HepG2 (cell line): ENCODE results near the gene DAB2. TPM values are rescaled to one million over a fixed set of nuclear protein-coding genes. Genes with fewer than 3 reads are reported as not detected.

Experiments
- ATAC-seq: fragments of 200-7000 bp; cut with Tn5 transposase; 3 replicates; pipeline ENCODE4 v1.9.1; 2020; ENCODE audit warnings: mild to moderate bottlenecking, moderate library complexity
- BruUV-seq: library from RNA; stranded (reverse); fragments of 400-500 nt; replicated peaks from 2 replicates; lab custom pipeline; 2021; lab: Mats Ljungman, UMichigan
- CTCF ChIA-PET: fragments of 300-600 bp; formaldehyde crosslinking; extraction: SDS; loops from one replicate; lab custom pipeline; 2021; ENCODE audit warnings: low total read pairs, inconsistent platforms, low intra/inter-chr PET ratio; lab: Yijun Ruan, JAX
- POLR2A ChIA-PET: fragments of 350-600 bp; sonication (Branson Sonifier 250); formaldehyde crosslinking; loops from one replicate; lab custom pipeline; 2020; ENCODE audit warnings: antibody characterized with exemption, inconsistent platforms; lab: Yijun Ruan, JAX
- DNase-seq: peaks from one replicate; pipeline ENCODE4 v3.0.0-alpha.2; 2015; ENCODE audit warnings: low spot score
- FAIRE-seq: peaks from 3 replicates; lab custom pipeline; 2011; peaks lifted over from hg19 to GRCh38; lab: Jason Lieb, UNC
- H2AFZ ChIP-seq: one replicate; pipeline ENCODE4 v1.6.1; 2011; ENCODE audit warnings: low read length, inconsistent platforms
- H3K27ac ChIP-seq: fragments of 300-600 bp; 3 replicates; pipeline ENCODE4 v1.8.0; 2011; ENCODE audit warnings: mixed run types, mild to moderate bottlenecking, mixed read lengths, low read length, inconsistent platforms; ENCODE audit not compliant: insufficient read depth; ENCODE audit errors: extremely low read length
- H3K27me3 ChIP-seq, 2 experiments: fragments of 200-600 bp in 1 of 2; 2 replicates in 1 of 2; 3 replicates in 1 of 2; pipeline versions ENCODE4 v1.6.0 to v1.8.0; 2011; ENCODE audit warnings: low read length in 2 of 2, mild to moderate bottlenecking in 2 of 2, moderate library complexity in 2 of 2, inconsistent platforms in 1 of 2; ENCODE audit not compliant: insufficient read depth in 2 of 2, control insufficient read depth in 1 of 2
- H3K36me3 ChIP-seq, 2 experiments: fragments of 200-600 bp in 1 of 2; replicated peaks in 1 of 2; 2 replicates in 1 of 2; 3 replicates in 1 of 2; pipeline versions ENCODE4 v1.5.1 to v1.8.0; 2011; ENCODE audit warnings: low read length in 2 of 2, inconsistent platforms in 1 of 2; ENCODE audit not compliant: insufficient read depth in 2 of 2, control insufficient read depth in 1 of 2
- H3K4me1 ChIP-seq: 2 replicates; pipeline ENCODE4 v1.5.1; 2012; ENCODE audit warnings: low read length, inconsistent platforms; ENCODE audit not compliant: insufficient read depth
- H3K4me2 ChIP-seq: 2 replicates; pipeline ENCODE4 v1.6.0; 2011; ENCODE audit warnings: low read depth, low read length, inconsistent platforms
- H3K4me3 ChIP-seq, 3 experiments: fragments of 200-600 bp in 1 of 3; sonication (generic), shearing (Covaris generic) in 1 of 3; replicated peaks in 1 of 3; 2 replicates each; pipeline ENCODE4 v1.5.1; 2011 to 2016; ENCODE audit warnings: low read length in 3 of 3, inconsistent platforms in 2 of 3, low read depth in 2 of 3, mild to moderate bottlenecking in 2 of 3, control low read depth in 1 of 3, mixed read lengths in 1 of 3; ENCODE audit not compliant: insufficient read depth in 1 of 3
- H3K79me2 ChIP-seq: one replicate; pipeline ENCODE4 v1.6.1; 2011; ENCODE audit warnings: low read length, inconsistent platforms; ENCODE audit not compliant: insufficient read depth
- H3K9ac ChIP-seq: 2 replicates; pipeline ENCODE4 v1.6.0; 2011; ENCODE audit warnings: mild to moderate bottlenecking, low read depth, low read length, inconsistent platforms; ENCODE audit not compliant: insufficient read depth
- H3K9me3 ChIP-seq: 2 replicates; pipeline ENCODE4 v1.5.1; 2012; ENCODE audit warnings: mild to moderate bottlenecking, low read length
- H4K20me1 ChIP-seq: 2 replicates; pipeline ENCODE4 v1.6.0; 2011; ENCODE audit warnings: inconsistent platforms, mild to moderate bottlenecking, low read length, moderate library complexity; ENCODE audit not compliant: insufficient read depth
- HES4 ChIP-seq: sonication (generic); formaldehyde crosslinking; IDR thresholded peaks from 2 replicates; pipeline ENCODE4 v1.9.0; 2021; ENCODE audit warnings: mild to moderate bottlenecking, missing genetic modification reagents, borderline replicate concordance
- TP53 ChIP-seq: sonication (generic); formaldehyde crosslinking; conservative IDR thresholded peaks from 2 replicates; pipeline ENCODE4 v1.4.0; 2020; ENCODE audit warnings: missing genetic modification reagents
- WGBS: methylation state at CpG from one replicate; pipeline ENCODE4 v1.1.6; 2017; ENCODE audit warnings: low lambda C conversion rate; 5-methylcytosine and 5-hydroxymethylcytosine counted together
- in situ Hi-C: cut with HindIII; loops from 2 replicates; pipeline ENCODE4 v1.10.0; 2017; ENCODE audit warnings: low pct_unique_long_range_greater_than_20kb; ENCODE audit not compliant: extremely low pct_ligation_motif_present
- intact Hi-C: fragments of 100-400 bp; cut with micrococcal nuclease; formaldehyde crosslinking; loops from one replicate; pipeline ENCODE4 v1.10.0; 2022; ENCODE audit not compliant: unreplicated experiment
- polyA plus RNA-seq, 8 experiments: library from polyadenylated mRNA; depleted of rRNA in 3 of 8; stranded (reverse) in 7 of 8; unstranded in 1 of 8; fragments of >200 nt; fragmentation: Illumina TruSeq in 4 of 8; extraction: Trizol in 4 of 8; gene quantifications; 2 replicates each; pipeline versions ENCODE4 v1.2.1 to v1.2.3, GENCODE V29; 2011 to 2016; ENCODE audit warnings: low read depth in 4 of 8, missing spikeins in 1 of 8, mixed read lengths in 1 of 8; ENCODE audit not compliant: insufficient read depth in 1 of 8
- total RNA-seq, 5 experiments: library from RNA; depleted of rRNA; stranded (reverse); fragments of >200 nt; fragmentation: Illumina TruSeq; extraction: Trizol; gene quantifications; 2 replicates each; pipeline ENCODE4 v1.2.3, GENCODE V29; 2016; ENCODE audit warnings: low read depth in 1 of 5
- TF ChIP-seq, protein P1 (sequence below): sonication (generic); formaldehyde crosslinking; IDR thresholded peaks from 2 replicates; pipeline ENCODE4 v1.8.0; 2022; ENCODE audit warnings: missing genetic modification reagents, mild to moderate bottlenecking, moderate library complexity, borderline replicate concordance
- TF ChIP-seq, protein P2 (sequence below): sonication (generic); formaldehyde crosslinking; IDR thresholded peaks from 2 replicates; pipeline ENCODE4 v1.5.0; 2020; ENCODE audit warnings: missing genetic modification reagents, mild to moderate bottlenecking, borderline replicate concordance
- TF ChIP-seq, protein P3 (sequence below): sonication (generic); formaldehyde crosslinking; IDR thresholded peaks from 2 replicates; pipeline ENCODE4 v1.4.0; 2020; ENCODE audit warnings: missing genetic modification reagents, borderline replicate concordance

The DAB2 gene
- total and polyA plus RNA-seq, 2 of the 13 experiments (the other 11 are each of a cell fraction or from before 2014, with no cell fraction given): 6.4 to 6.5 TPM

DNA sequence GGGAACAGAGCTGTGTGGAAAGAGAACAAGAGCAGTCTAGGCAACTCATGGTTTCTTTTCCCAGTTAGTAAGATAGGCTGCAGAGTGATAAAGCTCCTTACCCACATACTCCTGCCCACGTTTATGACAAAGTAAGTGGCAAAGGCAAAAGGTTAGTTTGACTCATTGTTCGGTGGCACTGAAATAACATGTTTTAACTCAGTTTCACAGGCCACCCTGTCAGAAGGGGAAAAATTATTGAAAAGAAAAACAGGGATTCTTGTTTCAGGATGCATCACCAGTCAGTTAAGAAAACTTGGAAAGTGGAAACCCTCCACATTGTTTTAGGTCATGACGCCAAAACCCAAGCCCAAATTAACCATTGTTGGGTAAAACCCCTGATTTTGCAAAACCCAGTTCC lies 22.3 kb upstream of the DAB2 start:
- 60% methylated on average over 3 of the region's 3 CpGs for whole genome bisulfite sequencing

More for the DNA sequence above, 22.3 kb upstream of the DAB2 start:
- Histone ChIP-seq H2AFZ (no peak overlapping the region), H3K27ac (no peak overlapping the region), H3K9me3 (no peaks in the 10 kb centered on the region), H3K79me2 (no peaks in the 10 kb centered on the region), H3K4me1 (peaks cover 25% of the 10 kb centered on the region), H3K4me3 (no peak overlapping the region), H4K20me1 (no peaks in the 10 kb centered on the region), H3K36me3 (no peaks in the 10 kb centered on the region), H3K4me2 (no peak overlapping the region), H3K27me3 (peaks cover 1 to 5% of the 10 kb centered on the region in 2 experiments; a peak in 2 of 5 replicates), H3K9ac (no peak overlapping the region)
- intact Hi-C loops (no loop called here), in situ Hi-C loops (no loop called here)
- CTCF ChIA-PET: no interaction called here
- no peak for TF ChIP-seq TP53 (CRISPR knock-in tag)
- TF ChIP-seq, protein P1, sequence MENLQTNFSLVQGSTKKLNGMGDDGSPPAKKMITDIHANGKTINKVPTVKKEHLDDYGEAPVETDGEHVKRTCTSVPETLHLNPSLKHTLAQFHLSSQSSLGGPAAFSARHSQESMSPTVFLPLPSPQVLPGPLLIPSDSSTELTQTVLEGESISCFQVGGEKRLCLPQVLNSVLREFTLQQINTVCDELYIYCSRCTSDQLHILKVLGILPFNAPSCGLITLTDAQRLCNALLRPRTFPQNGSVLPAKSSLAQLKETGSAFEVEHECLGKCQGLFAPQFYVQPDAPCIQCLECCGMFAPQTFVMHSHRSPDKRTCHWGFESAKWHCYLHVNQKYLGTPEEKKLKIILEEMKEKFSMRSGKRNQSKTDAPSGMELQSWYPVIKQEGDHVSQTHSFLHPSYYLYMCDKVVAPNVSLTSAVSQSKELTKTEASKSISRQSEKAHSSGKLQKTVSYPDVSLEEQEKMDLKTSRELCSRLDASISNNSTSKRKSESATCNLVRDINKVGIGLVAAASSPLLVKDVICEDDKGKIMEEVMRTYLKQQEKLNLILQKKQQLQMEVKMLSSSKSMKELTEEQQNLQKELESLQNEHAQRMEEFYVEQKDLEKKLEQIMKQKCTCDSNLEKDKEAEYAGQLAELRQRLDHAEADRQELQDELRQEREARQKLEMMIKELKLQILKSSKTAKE (CRISPR knock-in tag): no peak
- TF ChIP-seq, protein P2, sequence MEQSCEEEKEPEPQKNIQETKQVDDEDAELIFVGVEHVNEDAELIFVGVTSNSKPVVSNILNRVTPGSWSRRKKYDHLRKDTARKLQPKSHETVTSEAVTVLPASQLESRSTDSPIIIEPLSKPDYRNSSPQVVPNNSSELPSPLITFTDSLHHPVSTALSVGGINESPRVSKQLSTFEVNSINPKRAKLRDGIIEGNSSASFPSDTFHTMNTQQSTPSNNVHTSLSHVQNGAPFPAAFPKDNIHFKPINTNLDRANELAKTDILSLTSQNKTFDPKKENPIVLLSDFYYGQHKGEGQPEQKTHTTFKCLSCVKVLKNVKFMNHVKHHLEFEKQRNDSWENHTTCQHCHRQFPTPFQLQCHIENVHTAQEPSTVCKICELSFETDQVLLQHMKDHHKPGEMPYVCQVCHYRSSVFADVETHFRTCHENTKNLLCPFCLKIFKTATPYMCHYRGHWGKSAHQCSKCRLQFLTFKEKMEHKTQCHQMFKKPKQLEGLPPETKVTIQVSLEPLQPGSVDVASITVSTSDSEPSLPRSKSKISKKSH: no peak
- TF ChIP-seq HES4: no peak
- TF ChIP-seq, protein P3, sequence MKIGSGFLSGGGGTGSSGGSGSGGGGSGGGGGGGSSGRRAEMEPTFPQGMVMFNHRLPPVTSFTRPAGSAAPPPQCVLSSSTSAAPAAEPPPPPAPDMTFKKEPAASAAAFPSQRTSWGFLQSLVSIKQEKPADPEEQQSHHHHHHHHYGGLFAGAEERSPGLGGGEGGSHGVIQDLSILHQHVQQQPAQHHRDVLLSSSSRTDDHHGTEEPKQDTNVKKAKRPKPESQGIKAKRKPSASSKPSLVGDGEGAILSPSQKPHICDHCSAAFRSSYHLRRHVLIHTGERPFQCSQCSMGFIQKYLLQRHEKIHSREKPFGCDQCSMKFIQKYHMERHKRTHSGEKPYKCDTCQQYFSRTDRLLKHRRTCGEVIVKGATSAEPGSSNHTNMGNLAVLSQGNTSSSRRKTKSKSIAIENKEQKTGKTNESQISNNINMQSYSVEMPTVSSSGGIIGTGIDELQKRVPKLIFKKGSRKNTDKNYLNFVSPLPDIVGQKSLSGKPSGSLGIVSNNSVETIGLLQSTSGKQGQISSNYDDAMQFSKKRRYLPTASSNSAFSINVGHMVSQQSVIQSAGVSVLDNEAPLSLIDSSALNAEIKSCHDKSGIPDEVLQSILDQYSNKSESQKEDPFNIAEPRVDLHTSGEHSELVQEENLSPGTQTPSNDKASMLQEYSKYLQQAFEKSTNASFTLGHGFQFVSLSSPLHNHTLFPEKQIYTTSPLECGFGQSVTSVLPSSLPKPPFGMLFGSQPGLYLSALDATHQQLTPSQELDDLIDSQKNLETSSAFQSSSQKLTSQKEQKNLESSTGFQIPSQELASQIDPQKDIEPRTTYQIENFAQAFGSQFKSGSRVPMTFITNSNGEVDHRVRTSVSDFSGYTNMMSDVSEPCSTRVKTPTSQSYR (CRISPR knock-in tag): no peak
- DNase-seq (no peak), FAIRE-seq (no peak), ATAC-seq (no peak)
- POLR2A ChIA-PET: no interaction called here
- no TSS peak for BruUV-seq
